ENCODE data around the gene MLLT3. TPM values are rescaled to one million over a fixed set of nuclear protein-coding genes. Genes with fewer than 3 reads are reported as not detected.

Gene MLLT3
- total and polyA plus RNA-seq, 2 of the 8 experiments (the other 6 are each of a cell fraction or from before 2014, with no cell fraction given), result 5.9 to 9.6 TPM

DNA sequence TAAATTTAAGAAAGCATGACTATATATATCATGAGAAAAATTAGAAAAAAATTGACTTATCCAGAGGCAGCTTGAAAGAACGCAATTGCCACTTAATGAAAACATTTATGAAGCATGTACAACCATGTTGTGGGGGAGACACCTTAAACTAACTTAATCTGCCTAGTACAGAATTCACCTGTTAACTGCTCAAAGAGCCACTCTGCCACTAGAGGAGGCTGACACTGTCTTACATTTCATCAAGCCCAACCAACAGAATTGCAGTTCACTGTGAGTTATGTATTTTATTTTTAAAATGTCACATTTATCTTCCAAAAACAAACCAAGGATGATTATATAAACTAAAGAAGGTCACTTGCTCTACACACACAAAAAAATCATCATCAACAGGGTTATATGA is 252.9 kb downstream of the MLLT3 start (continued):
- TF ChIP-seq SAP30 (IDR thresholded peaks at IDR 0.05; ENCODE audit: insufficient read depth, insufficient replicate concordance, low read length) (no peak), CEBPB (IDR thresholded peaks at IDR 0.05; ENCODE audit: low read depth, low read length) (no peak)
- TF ChIP-seq, protein P1, sequence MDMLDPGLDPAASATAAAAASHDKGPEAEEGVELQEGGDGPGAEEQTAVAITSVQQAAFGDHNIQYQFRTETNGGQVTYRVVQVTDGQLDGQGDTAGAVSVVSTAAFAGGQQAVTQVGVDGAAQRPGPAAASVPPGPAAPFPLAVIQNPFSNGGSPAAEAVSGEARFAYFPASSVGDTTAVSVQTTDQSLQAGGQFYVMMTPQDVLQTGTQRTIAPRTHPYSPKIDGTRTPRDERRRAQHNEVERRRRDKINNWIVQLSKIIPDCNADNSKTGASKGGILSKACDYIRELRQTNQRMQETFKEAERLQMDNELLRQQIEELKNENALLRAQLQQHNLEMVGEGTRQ (IDR thresholded peaks at IDR 0.05; ENCODE audit: low read length), result no peak

Data from H1 (cell line).